H1 (cell line): ENCODE measurements around the gene CENPF. TPM values are rescaled to one million over a fixed set of nuclear protein-coding genes. Genes with fewer than 3 reads are reported as not detected.

Experiments used
- CTCF ChIA-PET: fragments of 300-600 bp; sonication (Branson Sonifier 250); formaldehyde crosslinking; loops from one replicate; lab custom pipeline; 2021; ENCODE audit not compliant: partially characterized antibody; lab: Charles Lee
- POLR2A ChIA-PET: fragments of 300-600 bp; sonication (Branson Sonifier 250); formaldehyde crosslinking; loops from one replicate; lab custom pipeline; 2021; ENCODE audit warnings: inconsistent platforms; ENCODE audit not compliant: partially characterized antibody; lab: Charles Lee
- DNase-seq, 2 experiments: peaks; one replicate each; pipeline versions ENCODE4 v3.0.0 to v3.0.0-alpha.2; 2010 to 2022; ENCODE audit warnings: low spot score in 2 of 2, low read depth in 1 of 2, mixed read lengths in 1 of 2
- FAIRE-seq: peaks from 2 replicates; lab custom pipeline; 2011; peaks lifted over from hg19 to GRCh38; lab: Jason Lieb, UNC
- H2AFZ ChIP-seq: 2 replicates; pipeline ENCODE4 v1.8.1; 2012; ENCODE audit warnings: low read length, inconsistent platforms
- H2AK5ac ChIP-seq: 2 replicates; pipeline ENCODE4 v1.6.1; 2013; ENCODE audit warnings: low read depth, low read length
- H2BK120ac ChIP-seq: replicated peaks from 2 replicates; pipeline ENCODE3; 2013; ENCODE audit warnings: low read depth, low read length, inconsistent platforms
- H2BK12ac ChIP-seq: 2 replicates; pipeline ENCODE4 v1.6.1; 2013; ENCODE audit warnings: low read depth, low read length
- H2BK15ac ChIP-seq: 2 replicates; pipeline ENCODE4 v1.6.1; 2013; ENCODE audit warnings: low read length
- H2BK20ac ChIP-seq: 2 replicates; pipeline ENCODE4 v1.6.1; 2013; ENCODE audit warnings: low read length
- H2BK5ac ChIP-seq: 2 replicates; pipeline ENCODE4 v1.6.1; 2013; ENCODE audit warnings: low read depth, low read length
- H3K14ac ChIP-seq: 2 replicates; pipeline ENCODE4 v1.6.1; 2013; ENCODE audit warnings: inconsistent platforms; ENCODE audit not compliant: insufficient read length
- H3K18ac ChIP-seq: 2 replicates; pipeline ENCODE4 v1.6.1; 2013; ENCODE audit warnings: low read length; ENCODE audit errors: extremely low read depth
- H3K23ac ChIP-seq: 2 replicates; pipeline ENCODE4 v1.6.1; 2013; ENCODE audit warnings: inconsistent platforms; ENCODE audit not compliant: insufficient read length
- H3K23me2 ChIP-seq: 2 replicates; pipeline ENCODE4 v1.6.1; 2013; ENCODE audit warnings: low read depth, low read length
- H3K27ac ChIP-seq: 2 replicates; pipeline ENCODE4 v1.6.1; 2011; ENCODE audit warnings: low read depth, low read length, inconsistent platforms
- H3K27me3 ChIP-seq, 4 experiments: replicated peaks in 1 of 4; 1 replicate in 1 of 4; 2 replicates in 3 of 4; pipeline versions ENCODE4 v1.6.1 to v1.8.1; 2011 to 2013; ENCODE audit warnings: low read length in 3 of 4, mild to moderate bottlenecking in 3 of 4, inconsistent platforms in 2 of 4, mixed read lengths in 2 of 4, moderate library complexity in 1 of 4; ENCODE audit not compliant: control insufficient read depth in 3 of 4, insufficient read depth in 3 of 4; ENCODE audit errors: extremely low read depth in 1 of 4
- H3K36me3 ChIP-seq, 4 experiments: 2 replicates each; pipeline versions ENCODE4 v1.6.1 to v1.8.1; 2011 to 2013; ENCODE audit warnings: mild to moderate bottlenecking in 4 of 4, low read length in 3 of 4, moderate library complexity in 2 of 4, control low read depth in 1 of 4, inconsistent platforms in 1 of 4; ENCODE audit not compliant: insufficient read depth in 4 of 4, control insufficient read depth in 2 of 4
- H3K4ac ChIP-seq: replicated peaks from 2 replicates; pipeline ENCODE3; 2013; ENCODE audit warnings: low read length, low read depth, mixed read lengths, inconsistent platforms; ENCODE audit not compliant: insufficient read length
- H3K4me1 ChIP-seq, 4 experiments: replicated peaks in 1 of 4; 1 replicate in 1 of 4; 2 replicates in 3 of 4; pipeline versions ENCODE4 v1.6.1 to v1.8.1; 2011 to 2013; ENCODE audit warnings: low read length in 3 of 4, inconsistent platforms in 2 of 4, mixed read lengths in 1 of 4; ENCODE audit not compliant: insufficient read depth in 4 of 4, control insufficient read depth in 3 of 4
- H3K4me2 ChIP-seq, 2 experiments: 2 replicates each; pipeline versions ENCODE4 v1.6.1 to v1.8.1; 2011 to 2013; ENCODE audit warnings: low read depth in 2 of 2, low read length in 2 of 2, control low read depth in 1 of 2, inconsistent platforms in 1 of 2, mild to moderate bottlenecking in 1 of 2; ENCODE audit not compliant: insufficient read depth in 1 of 2
- H3K4me3 ChIP-seq, 4 experiments: fragments of 200-600, 300-600 bp in 1 of 4; sonication (generic), shearing (Covaris generic), sonication (Bioruptor Twin) in 1 of 4; 2 replicates each; pipeline versions ENCODE4 v1.5.1 to v1.8.1; 2011 to 2016; ENCODE audit warnings: low read length in 4 of 4, low read depth in 3 of 4, control low read depth in 2 of 4, inconsistent platforms in 2 of 4, mild to moderate bottlenecking in 2 of 4, mixed read lengths in 1 of 4, moderate library complexity in 1 of 4; ENCODE audit not compliant: insufficient read depth in 2 of 4; ENCODE audit errors: extremely low read depth in 1 of 4
- H3K56ac ChIP-seq: replicated peaks from 2 replicates; pipeline ENCODE3; 2013; ENCODE audit warnings: low read depth, mild to moderate bottlenecking, mixed read lengths, low read length, inconsistent platforms; ENCODE audit not compliant: insufficient read length
- H3K79me1 ChIP-seq: 2 replicates; pipeline ENCODE4 v1.6.1; 2013; ENCODE audit warnings: low read depth, low read length, control low read depth
- H3K79me2 ChIP-seq, 2 experiments: 2 replicates each; pipeline versions ENCODE4 v1.6.1 to v1.8.1; 2012 to 2013; ENCODE audit warnings: low read length in 2 of 2, mild to moderate bottlenecking in 2 of 2, inconsistent platforms in 1 of 2; ENCODE audit not compliant: insufficient read depth in 2 of 2, control insufficient read depth in 1 of 2
- H3K9ac ChIP-seq, 4 experiments: replicated peaks in 1 of 4; 1 replicate in 1 of 4; 2 replicates in 3 of 4; pipeline versions ENCODE4 v1.6.1 to v1.8.1; 2011 to 2013; ENCODE audit warnings: low read depth in 3 of 4, low read length in 3 of 4, control low read depth in 2 of 4, mild to moderate bottlenecking in 2 of 4, moderate library complexity in 2 of 4, inconsistent platforms in 1 of 4; ENCODE audit errors: extremely low read depth in 1 of 4
- H3K9me3 ChIP-seq, 2 experiments: 2 replicates each; pipeline versions ENCODE4 v1.6.1 to v1.8.1; 2012 to 2013; ENCODE audit warnings: mild to moderate bottlenecking in 2 of 2, moderate library complexity in 2 of 2, control low read depth in 1 of 2, inconsistent platforms in 1 of 2, low read depth in 1 of 2, low read length in 1 of 2, mixed read lengths in 1 of 2; ENCODE audit not compliant: insufficient read depth in 2 of 2
- H4K20me1 ChIP-seq, 2 experiments: replicated peaks in 1 of 2; 2 replicates each; pipeline versions ENCODE3 to v1.8.1; 2011 to 2013; ENCODE audit warnings: inconsistent platforms in 2 of 2, low read length in 2 of 2, mild to moderate bottlenecking in 1 of 2; ENCODE audit not compliant: insufficient read depth in 2 of 2, control insufficient read depth in 1 of 2
- H4K5ac ChIP-seq: 2 replicates; pipeline ENCODE4 v1.6.1; 2013; ENCODE audit warnings: low read length, low read depth, mixed read lengths, inconsistent platforms; ENCODE audit not compliant: insufficient read length
- H4K8ac ChIP-seq: 2 replicates; pipeline ENCODE4 v1.8.0; 2013; ENCODE audit warnings: mild to moderate bottlenecking, moderate library complexity, low read length, inconsistent platforms; ENCODE audit not compliant: insufficient read depth; ENCODE audit errors: extremely low read depth
- H4K91ac ChIP-seq: replicated peaks from 2 replicates; pipeline ENCODE3; 2013; ENCODE audit warnings: low read length, mixed read lengths, inconsistent platforms; ENCODE audit not compliant: insufficient read length
- POLR2A ChIP-seq, 2 experiments: IDR thresholded peaks; 1 replicate in 1 of 2; 2 replicates in 1 of 2; pipeline ENCODE4 v1.6.1; 2011; ENCODE audit warnings: low read depth in 2 of 2, low read length in 2 of 2, mild to moderate bottlenecking in 2 of 2; ENCODE audit errors: control extremely low read depth in 1 of 2
- RXRA ChIP-seq: IDR thresholded peaks from 2 replicates; pipeline ENCODE4 v1.6.1; 2011; ENCODE audit warnings: low read depth, mild to moderate bottlenecking, low read length, moderate library complexity; ENCODE audit not compliant: insufficient read depth
- polyA plus RNA-seq, 7 experiments: library from polyadenylated mRNA; depleted of rRNA in 3 of 7; stranded (reverse) in 5 of 7; unstranded in 2 of 7; fragments of >200 nt in 5 of 7; fragments of 200-250 nt in 2 of 7; gene quantifications; 1 replicate in 5 of 7; 2 replicates in 1 of 7; 4 replicates in 1 of 7; pipeline versions ENCODE4 v1.2.1 to v1.2.3, GENCODE V29; 2011 to 2013; ENCODE audit warnings: missing spikeins in 2 of 7, mixed read lengths in 2 of 7
- total RNA-seq: library from RNA; stranded (reverse); fragmentation: NEBNext Ultra II Directional; extraction: Animal tissue kit (Norgen Biotek cat#: 25700); gene quantifications from 2 replicates; pipeline ENCODE4 v1.2.1, GENCODE V29; 2021

CENPF gene
- total and polyA plus RNA-seq, 2 of the 8 experiments (the other 6 are each of a cell fraction or from before 2014, with no cell fraction given) = 13.7 to 170 TPM

DNA sequence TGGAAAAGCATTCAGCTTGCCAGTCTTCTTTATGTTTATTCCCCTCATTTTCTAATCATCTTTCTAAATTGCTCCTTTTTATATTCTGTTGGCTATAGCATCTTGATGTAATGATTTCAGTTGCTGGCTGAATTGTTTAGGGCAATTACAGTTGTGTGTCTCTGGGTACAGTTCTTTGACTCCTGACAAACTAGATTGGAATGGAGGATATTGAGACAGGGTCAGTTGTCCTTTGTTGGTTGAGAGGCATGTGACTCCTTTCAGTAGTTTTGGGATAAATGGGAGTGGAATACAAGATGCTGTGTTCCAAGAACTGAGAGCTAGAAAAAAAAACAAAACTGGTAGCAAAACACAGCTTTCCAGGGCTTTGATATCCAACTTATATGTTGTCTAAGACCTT, 1.5 kb downstream of the CENPF start:
- Histone ChIP-seq H2AFZ (no peak overlapping the region), H3K27me3 (no peaks in the 10 kb centered on the region), H3K9me3 (peaks cover 0 to 2% of the 10 kb centered on the region in 2 experiments; a peak in 1 of 4 replicates), H3K4me2 (peak overlapping the region; percentile 91 to 92), H3K36me3 (peaks cover 0 to 24% (median 4%) of the 10 kb centered on the region in 4 experiments; a peak in 5 of 8 replicates), H3K79me1 (peaks cover 5% of the 10 kb centered on the region; the same call in 1 of the 2 replicates), H2BK12ac (no peak overlapping the region), H4K91ac (no peak overlapping the region), H4K8ac (no peak overlapping the region), H3K79me2 (peaks cover 34 to 56% of the 10 kb centered on the region in 2 experiments), H3K4me1 (peaks cover 0 to 2% (median under 1%) of the 10 kb centered on the region in 4 experiments; a peak in 2 of 7 replicates), H2BK15ac (no peak overlapping the region), H3K23ac (no peak overlapping the region), H3K27ac (no peak overlapping the region), H2BK120ac (no peak overlapping the region), H4K20me1 (peaks cover 0 to 1% of the 10 kb centered on the region in 2 experiments), H3K4me3 (peak overlapping the region; percentile 84 to 95 (median 87); a peak in 7 of 8 replicates), H4K5ac (no peak overlapping the region), H3K14ac (no peak overlapping the region), H3K56ac (no peak overlapping the region), H3K4ac (no peak overlapping the region), H2BK5ac (no peak overlapping the region), H2AK5ac (no peak overlapping the region), H3K23me2 (peaks cover 2% of the 10 kb centered on the region; the same call in 1 of the 2 replicates), H2BK20ac (no peak overlapping the region), H3K18ac (no peak overlapping the region), H3K9ac (peak overlapping the region; percentile 40 to 85 (median 84); a peak in 4 of 7 replicates)
- POLR2A ChIA-PET = interaction anchor here (0.9 to 2.5 kb wide), 8 partner anchors 11 to 390 kb away, joined by 3 to 12 read pairs (median 3); partner anchors contain the start of gene PTPN14
- CTCF ChIA-PET = interaction anchor here (1.2 to 2.9 kb wide), 5 partner anchors 21 to 272 kb away, joined by 3 to 13 read pairs (median 4); no protein-coding TSS in a partner anchor
- FAIRE-seq (no peak), DNase-seq (no peak)
- TF ChIP-seq POLR2A (IDR thresholded peaks at IDR 0.05; ENCODE audit: control extremely low read depth in 1 of 2, low read depth in 2 of 2, low read length in 2 of 2) (peak in 1 of 2 experiments; percentile 27; a peak in 1 of 3 replicates), RXRA (no peak)
